HG03175 (cell line): ENCODE measurements around the gene CLDN22.
"Not testable (repeated sequence)": the region's sequence is repeated elsewhere in the genome, so short reads cannot be mapped to it uniquely, and the experiment has no call there.

Experiments used
- ATAC-seq: cut with Tn5 transposase; IDR thresholded peaks from one replicate; pipeline ENCODE4 v1.9.1; 2021; ENCODE audit warnings: mild to moderate bottlenecking, moderate library complexity; ENCODE audit not compliant: unreplicated experiment

Gene CLDN22

DNA sequence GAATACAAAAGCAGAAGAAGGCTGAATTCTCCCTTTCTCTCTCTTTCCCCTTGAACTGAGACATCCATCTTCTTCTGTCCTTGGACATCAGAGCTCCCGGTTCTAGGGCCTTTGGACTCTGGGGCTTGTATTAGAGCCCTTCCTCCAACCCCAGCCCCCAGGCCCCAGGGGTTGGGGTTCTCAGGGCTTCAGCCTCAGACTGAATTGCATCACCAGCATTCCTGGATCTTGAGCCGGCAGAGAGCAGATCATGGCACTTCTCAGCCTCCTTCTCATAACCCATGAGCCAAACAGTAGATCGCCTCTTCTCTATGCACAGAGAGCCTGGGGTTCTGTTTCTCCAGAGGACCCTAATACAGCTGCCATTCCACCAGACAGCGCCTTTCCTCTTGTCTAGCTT lies 27.5 kb upstream of the CLDN22 start:
- no peak for ATAC-seq

DNA sequence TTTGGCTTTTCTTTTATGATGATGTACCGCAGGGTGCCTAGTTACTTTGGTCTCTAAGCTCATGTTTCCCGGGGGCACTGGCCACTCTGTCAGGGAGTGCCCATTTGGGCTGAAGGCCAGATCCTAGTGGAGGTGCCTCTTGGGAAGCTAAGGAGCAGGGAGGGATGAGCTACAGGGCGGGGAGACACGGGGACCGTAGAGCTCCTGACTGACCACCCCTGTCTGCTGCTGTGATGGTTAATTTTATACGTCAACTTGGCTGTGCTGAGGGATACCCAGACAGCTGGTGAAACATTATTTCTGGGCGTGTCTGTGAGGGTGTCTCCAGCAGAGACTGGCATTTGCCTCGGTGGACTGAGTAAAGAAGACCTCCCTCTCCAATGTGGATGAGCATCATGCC lies 27.1 kb upstream of the CLDN22 start:
- no peak for ATAC-seq

DNA sequence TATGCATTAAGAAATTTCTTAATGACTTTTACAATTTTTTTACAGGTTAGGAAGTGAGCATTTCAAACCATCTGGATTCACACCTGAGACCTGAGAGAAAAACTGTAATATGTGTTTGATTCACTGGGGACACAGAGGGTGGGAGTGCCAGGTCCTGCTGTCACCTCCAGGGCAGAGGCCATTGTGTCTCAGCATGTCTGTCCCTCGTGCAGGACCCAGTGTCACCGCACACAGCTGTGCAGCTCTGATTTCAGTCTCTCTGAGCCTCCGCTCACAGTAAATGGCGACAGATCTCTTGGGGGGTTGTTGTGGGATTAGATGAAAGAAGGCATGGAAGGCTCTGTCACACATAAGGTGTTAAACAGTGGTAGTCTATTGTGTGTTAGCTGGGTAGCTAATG lies 25.2 kb upstream of the CLDN22 start:
- ATAC-seq = no peak

DNA sequence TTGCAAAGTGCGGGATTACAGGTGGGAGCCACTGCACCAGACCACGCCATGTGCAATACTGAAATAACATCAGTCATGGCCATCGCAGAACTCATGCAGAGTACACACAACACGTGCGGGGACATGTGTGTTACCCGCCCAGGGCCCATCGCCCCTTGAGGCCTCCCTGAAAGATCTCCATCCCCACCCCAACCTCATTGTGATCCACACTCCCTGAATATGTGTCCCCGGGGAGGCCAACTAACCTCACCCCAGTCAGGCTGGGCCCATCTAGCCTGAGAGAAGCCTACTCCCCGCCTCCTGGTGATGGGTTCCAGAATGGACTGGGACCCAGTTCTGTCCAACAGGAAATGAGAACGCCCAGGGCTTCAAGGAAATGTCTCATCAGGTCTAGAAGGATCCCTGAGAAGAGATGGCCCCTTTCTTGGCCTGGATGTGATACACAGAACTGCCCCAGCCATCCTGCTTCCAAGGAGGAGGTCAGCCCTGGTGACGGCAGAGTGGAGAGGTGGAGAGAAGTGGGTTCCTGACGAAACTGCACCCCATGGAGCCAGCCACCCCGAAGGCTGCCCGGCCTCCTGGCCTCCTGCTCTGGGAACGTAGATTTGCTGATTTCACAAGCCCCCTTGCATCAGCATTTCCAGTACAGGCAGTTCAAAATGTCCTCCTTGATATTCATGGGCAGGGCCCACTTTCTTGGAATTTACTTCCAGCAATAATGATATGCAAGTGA lies 24.6 kb upstream of the CLDN22 start:
- no peak for ATAC-seq

DNA sequence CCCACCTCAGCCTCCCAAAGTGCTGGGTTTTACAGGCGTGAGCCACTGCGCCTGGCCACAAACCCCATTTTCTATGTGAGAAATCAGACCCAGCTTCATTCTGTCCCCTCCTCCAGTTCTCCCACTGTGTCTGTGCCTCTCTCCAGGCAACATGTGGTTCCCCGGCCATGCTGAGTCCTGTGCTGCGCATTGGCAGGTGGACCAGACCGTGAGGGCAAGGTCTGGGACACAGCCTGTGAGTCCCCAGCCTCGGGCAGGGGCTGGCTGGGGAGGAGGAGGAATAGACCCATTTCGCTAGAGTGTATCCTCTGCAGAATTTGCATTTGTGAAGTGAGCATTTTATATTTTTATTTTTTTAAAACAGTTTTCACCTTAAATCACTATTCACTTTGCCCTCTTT lies 23.7 kb upstream of the CLDN22 start:
- no peak for ATAC-seq

DNA sequence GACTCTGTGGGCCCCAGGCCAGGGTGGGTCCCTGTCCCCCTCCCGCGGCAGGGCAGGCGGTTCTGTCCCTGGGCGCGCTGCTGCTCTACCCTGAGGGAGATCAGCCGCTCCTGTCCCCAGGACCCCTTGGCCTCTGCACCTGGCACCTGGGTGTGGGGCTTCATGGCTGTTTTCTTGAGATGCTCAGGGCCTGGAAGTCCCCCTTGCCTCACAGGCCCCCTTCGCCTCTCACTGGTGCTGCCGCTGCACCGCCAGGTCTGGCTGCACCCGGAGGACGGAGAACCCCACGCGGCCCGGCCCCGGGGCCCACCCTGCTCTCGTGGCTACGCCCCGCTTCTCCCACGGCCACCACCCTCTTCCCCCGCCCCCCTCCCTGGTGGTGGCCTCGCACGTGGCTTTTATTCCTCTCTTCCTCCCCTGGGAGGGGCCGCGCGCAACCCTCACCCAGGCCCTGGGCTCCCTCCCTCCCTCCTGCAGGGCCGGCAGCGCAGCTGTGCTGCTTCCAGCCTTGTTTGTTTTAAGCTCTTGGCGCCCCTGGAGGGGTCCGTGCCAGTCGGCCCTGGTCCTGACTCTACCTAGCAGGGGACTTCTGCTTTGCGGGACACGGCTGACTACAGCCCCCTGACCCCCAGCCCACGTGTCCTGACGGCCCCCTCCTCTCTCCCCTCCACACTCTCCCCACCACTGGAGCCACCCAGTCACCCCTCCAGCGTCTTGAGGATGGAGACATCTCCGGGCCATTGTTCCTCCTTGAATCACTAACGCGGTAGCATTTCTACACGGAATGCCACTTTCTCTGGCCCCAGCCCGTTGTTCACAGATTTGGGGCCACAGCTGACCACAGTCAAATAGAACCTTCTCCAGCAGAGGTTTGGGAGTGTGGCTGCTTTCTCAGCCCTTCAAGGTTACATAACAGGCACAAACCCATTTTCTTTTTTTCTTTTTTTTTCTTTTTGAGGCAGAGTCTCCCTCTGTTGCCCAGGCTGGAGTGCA lies 22.8 kb upstream of the CLDN22 start:
- peak; percentile 41 for ATAC-seq

- ATAC-seq = no peak
These were observed 17.8 kb upstream of the CLDN22 start for GRCh38 chr4:183337833-183338232.

DNA sequence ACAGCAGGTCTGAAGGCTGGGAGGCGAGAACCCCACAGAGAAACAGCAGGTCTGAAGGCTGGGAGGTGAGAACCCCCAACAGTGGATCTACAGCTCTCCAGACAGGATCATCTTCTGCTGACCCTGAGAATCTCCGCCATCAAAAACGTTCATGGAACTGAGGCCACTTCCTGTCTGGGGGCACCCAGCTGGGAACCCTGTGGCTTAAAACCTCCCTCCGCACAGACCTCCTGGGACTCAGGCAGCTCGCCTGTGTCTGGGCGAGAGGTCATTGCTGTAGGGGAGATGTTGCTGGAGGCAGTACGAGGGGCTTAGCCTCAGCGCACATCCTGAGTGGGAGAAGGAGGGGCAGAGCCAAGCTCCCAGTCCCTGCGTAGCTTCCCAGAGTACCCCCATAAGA lies 17.3 kb upstream of the CLDN22 start:
- ATAC-seq = no peak

DNA sequence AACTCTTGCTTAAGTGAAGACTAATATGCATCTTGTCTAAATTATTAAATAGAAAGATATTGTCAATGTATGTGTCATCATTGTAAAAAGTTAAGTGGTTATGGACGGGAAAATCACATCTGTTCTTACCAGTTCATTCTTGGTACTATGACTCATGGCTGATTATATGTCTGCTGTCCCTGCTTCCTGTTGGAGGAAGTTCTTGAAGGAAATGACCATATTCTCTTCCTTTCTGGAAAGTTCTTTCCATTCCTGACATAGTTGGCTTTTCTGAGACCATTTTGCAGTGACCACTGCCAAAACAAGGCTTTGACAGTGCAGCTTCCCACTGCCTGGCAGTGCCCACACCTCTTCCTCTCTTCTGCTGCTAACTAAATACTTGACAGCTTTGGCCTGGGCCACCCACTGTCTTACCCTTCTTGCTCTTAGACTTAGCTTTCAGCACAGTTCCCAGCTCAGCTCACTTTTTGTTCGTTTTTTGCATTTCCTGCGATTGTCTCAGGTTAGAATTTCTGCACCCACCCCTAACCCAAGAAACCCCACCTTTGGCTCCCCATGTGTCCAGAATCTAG lies 15.4 kb upstream of the CLDN22 start:
- ATAC-seq = no peak

GRCh38 chr4:183333983-183334382 lies 13.9 kb upstream of the CLDN22 start:
- no peak for ATAC-seq

DNA sequence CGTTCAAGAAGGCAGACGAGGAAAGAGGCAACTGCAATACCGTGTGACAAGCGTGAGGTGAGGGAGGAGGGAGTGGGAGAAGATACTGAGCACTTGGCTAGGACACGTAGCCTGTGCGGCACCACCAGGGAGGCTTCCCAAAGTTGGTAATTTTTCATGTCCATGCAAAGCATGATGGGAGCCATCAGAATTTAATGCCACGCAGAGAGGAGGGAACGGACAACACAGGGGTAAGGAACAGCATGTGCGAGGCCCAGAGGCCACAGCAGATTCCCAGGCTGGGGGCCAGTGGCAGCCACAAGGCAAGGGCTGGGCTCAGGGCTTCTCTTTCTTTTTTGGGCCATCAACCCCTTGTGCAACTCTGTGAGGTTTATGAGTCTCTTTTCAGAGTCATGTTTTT lies 13.1 kb upstream of the CLDN22 start:
- ATAC-seq = no peak

GRCh38 chr4:183332447-183332846 lies 12.4 kb upstream of the CLDN22 start:
- ATAC-seq = no peak

DNA sequence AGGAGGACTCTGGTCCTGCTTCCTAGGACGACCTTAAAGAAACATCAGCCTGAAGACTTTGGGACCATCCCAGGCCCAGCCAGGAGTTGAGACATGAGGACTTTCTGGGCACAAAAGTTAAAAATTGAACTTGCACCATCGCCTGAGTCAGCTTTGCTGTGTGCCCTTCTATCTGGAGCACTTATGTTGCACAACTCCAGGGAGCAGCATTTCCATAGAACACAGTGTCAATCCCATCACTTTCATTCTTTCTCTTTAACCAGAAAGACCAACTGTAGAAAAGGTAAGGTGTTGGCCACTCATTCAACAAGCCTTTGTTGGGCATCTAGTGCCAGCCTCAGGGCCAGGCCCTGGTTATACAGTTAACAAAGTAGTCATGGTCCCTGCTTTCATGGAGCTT lies 10.8 kb upstream of the CLDN22 start:
- no peak for ATAC-seq

DNA sequence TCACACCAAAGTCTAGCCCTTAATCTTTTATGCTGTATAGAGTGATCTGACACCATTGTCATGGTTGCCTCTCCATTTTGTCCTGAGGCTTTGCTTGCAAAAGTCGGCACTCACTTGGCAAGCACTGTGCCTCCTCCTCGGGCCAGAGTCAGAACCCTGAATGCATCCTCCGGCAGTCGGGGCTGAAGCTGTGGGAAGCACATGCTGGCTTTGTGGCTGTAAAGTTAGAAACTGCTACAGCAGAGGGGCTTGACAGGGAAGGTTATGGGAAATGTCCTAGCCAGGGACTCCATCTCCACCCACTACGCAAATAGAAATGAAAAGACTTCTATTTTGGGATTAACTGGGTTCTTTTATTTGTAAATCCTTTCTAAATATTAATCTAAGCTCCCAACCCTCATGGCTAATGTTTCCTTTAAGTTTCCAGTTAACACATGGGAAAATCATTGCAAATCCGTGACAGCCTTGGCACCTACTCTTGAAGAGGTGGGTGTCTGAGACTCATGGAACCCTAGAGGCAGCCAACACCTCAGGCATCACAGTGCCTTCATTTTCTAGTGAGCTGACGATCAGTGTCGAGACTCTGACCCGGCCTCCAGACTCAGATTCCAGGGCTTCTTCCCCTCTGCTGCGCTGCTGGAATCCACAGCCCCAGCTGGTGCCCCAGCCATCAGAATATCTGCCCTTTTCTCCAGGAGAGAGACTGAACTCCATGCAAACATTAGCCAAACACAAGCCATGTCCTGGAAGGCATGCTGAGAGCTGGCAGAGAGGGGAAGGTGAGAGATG lies 10.1 kb upstream of the CLDN22 start:
- ATAC-seq = no peak

DNA sequence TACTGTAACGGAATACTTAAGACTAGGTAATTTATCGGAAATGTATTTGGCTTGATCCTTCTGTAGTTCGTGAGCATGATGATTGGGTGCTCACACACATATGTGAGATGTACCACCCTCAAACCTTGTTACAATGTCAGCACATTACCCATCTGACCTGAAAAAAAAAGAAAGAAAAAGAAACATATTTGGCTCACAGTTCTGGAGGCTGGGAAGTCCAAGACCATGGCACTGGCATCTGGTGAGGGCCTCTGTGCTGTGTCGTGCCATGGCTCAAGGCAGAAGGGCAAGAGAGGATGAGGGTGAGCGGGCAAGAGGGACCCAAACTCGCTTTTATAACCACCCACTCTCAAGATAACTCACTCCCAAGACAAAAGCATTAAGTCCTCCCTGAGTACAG lies 9.2 kb upstream of the CLDN22 start:
- ATAC-seq = no peak

GRCh38 chr4:183328832-183329231 lies 8.8 kb upstream of the CLDN22 start:
- no peak for ATAC-seq

- no peak for ATAC-seq
These were observed 7.8 kb upstream of the CLDN22 start for GRCh38 chr4:183327827-183328226.

GRCh38 chr4:183326853-183327252 lies 6.8 kb upstream of the CLDN22 start:
- ATAC-seq = no peak

DNA sequence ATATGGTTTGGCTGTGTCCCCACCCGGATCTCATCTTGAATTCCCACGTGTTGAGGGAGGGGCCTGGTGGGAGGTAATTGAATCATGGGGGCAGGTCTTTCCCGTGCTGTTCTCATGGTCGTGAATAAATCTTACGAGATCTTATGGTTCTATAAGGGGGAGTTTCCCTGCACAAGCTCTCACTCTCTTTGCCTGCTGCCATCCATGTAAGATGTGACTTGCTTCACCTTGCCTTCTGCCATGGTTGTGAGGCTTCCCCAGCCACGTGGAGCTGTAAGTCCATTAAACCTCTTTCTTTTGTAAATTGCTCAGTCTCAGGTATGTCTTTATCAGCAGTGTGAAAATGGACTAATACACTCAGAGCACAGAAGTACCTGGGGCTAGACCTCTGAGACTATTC lies 6.3 kb upstream of the CLDN22 start:
- ATAC-seq = not testable (repeated sequence)

- ATAC-seq = no peak
These were observed 4.5 kb upstream of the CLDN22 start for GRCh38 chr4:183324619-183325018.

- ATAC-seq = not testable (repeated sequence)
These were observed 4.0 kb upstream of the CLDN22 start for GRCh38 chr4:183324056-183324455.
